Ishikawa (cell line): Measurements from ENCODE around the gene HOMER3.

Experiments used
- CEBPB ChIP-seq: IDR thresholded peaks from 2 replicates; pipeline ENCODE4 v1.6.1; 2012
- CREB1 ChIP-seq: IDR thresholded peaks from 2 replicates; pipeline ENCODE4 v1.6.1; 2012; ENCODE audit warnings: low read depth
- EGR1 ChIP-seq: IDR thresholded peaks from 2 replicates; pipeline ENCODE4 v1.6.1; 2012
- EP300 ChIP-seq: IDR thresholded peaks from 2 replicates; pipeline ENCODE4 v1.6.1; 2012; ENCODE audit warnings: borderline replicate concordance
- FOXM1 ChIP-seq: IDR thresholded peaks from 2 replicates; pipeline ENCODE4 v1.6.1; 2012; ENCODE audit warnings: low read depth, borderline replicate concordance
- NFIC ChIP-seq: IDR thresholded peaks from 2 replicates; pipeline ENCODE4 v1.6.1; 2012
- RAD21 ChIP-seq: IDR thresholded peaks from 2 replicates; pipeline ENCODE4 v1.6.1; 2012; ENCODE audit warnings: low read depth
- TAF1 ChIP-seq: IDR thresholded peaks from 2 replicates; pipeline ENCODE4 v1.6.1; 2012; ENCODE audit warnings: low read depth, mild to moderate bottlenecking
- TCF12 ChIP-seq: IDR thresholded peaks from 2 replicates; pipeline ENCODE4 v1.6.1; 2012; ENCODE audit warnings: low read depth
- TEAD4 ChIP-seq: IDR thresholded peaks from 2 replicates; pipeline ENCODE4 v1.6.1; 2012
- USF1 ChIP-seq: IDR thresholded peaks from 2 replicates; pipeline ENCODE4 v1.6.1; 2012
- YY1 ChIP-seq: IDR thresholded peaks from 2 replicates; pipeline ENCODE4 v1.6.1; 2012; ENCODE audit warnings: low read depth
- ZBTB7A ChIP-seq: IDR thresholded peaks from 2 replicates; pipeline ENCODE4 v1.6.1; 2012; ENCODE audit warnings: low read depth
- TF ChIP-seq, protein P1 (sequence below): IDR thresholded peaks from 2 replicates; pipeline ENCODE4 v1.6.1; 2012; ENCODE audit warnings: low read depth, mild to moderate bottlenecking
- TF ChIP-seq, protein P2 (sequence below): IDR thresholded peaks from 2 replicates; pipeline ENCODE4 v1.6.1; 2012

HOMER3 gene

GRCh38 chr19:18904334-18905057, 36.5 kb downstream of the HOMER3 start:
- TF ChIP-seq, protein P1, sequence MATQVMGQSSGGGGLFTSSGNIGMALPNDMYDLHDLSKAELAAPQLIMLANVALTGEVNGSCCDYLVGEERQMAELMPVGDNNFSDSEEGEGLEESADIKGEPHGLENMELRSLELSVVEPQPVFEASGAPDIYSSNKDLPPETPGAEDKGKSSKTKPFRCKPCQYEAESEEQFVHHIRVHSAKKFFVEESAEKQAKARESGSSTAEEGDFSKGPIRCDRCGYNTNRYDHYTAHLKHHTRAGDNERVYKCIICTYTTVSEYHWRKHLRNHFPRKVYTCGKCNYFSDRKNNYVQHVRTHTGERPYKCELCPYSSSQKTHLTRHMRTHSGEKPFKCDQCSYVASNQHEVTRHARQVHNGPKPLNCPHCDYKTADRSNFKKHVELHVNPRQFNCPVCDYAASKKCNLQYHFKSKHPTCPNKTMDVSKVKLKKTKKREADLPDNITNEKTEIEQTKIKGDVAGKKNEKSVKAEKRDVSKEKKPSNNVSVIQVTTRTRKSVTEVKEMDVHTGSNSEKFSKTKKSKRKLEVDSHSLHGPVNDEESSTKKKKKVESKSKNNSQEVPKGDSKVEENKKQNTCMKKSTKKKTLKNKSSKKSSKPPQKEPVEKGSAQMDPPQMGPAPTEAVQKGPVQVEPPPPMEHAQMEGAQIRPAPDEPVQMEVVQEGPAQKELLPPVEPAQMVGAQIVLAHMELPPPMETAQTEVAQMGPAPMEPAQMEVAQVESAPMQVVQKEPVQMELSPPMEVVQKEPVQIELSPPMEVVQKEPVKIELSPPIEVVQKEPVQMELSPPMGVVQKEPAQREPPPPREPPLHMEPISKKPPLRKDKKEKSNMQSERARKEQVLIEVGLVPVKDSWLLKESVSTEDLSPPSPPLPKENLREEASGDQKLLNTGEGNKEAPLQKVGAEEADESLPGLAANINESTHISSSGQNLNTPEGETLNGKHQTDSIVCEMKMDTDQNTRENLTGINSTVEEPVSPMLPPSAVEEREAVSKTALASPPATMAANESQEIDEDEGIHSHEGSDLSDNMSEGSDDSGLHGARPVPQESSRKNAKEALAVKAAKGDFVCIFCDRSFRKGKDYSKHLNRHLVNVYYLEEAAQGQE = no peak
- no peak for TF ChIP-seq CEBPB
- TF ChIP-seq TCF12 = no peak
- TF ChIP-seq FOXM1 = no peak
- no peak for TF ChIP-seq TEAD4
- no peak for TF ChIP-seq NFIC
- TF ChIP-seq EGR1 = no peak
- TF ChIP-seq RAD21 = no peak
- no peak for TF ChIP-seq TAF1
- no peak for TF ChIP-seq CREB1
- TF ChIP-seq, protein P2, sequence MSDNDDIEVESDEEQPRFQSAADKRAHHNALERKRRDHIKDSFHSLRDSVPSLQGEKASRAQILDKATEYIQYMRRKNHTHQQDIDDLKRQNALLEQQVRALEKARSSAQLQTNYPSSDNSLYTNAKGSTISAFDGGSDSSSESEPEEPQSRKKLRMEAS = no peak
- TF ChIP-seq ZBTB7A = no peak
- no peak for TF ChIP-seq YY1
- TF ChIP-seq USF1 = no peak
- TF ChIP-seq EP300 = no peak

GRCh38 chr19:18903156-18904037, 37.6 kb downstream of the HOMER3 start:
- no peak for TF ChIP-seq EGR1
- no peak for TF ChIP-seq TAF1
- TF ChIP-seq NFIC = no peak
- 0 out of 2 replicates have a peak, but pooled peaks have one; percentile 46 for TF ChIP-seq ZBTB7A
- TF ChIP-seq TCF12 = no peak

GRCh38 chr19:18901491-18901890, 39.5 kb downstream of the HOMER3 start:
- no peak for TF ChIP-seq FOXM1
- TF ChIP-seq ZBTB7A = no peak
- TF ChIP-seq USF1 = no peak
- TF ChIP-seq EGR1 = no peak
- no peak for TF ChIP-seq TCF12
- TF ChIP-seq CREB1 = no peak
- TF ChIP-seq, protein P1 = no peak

DNA sequence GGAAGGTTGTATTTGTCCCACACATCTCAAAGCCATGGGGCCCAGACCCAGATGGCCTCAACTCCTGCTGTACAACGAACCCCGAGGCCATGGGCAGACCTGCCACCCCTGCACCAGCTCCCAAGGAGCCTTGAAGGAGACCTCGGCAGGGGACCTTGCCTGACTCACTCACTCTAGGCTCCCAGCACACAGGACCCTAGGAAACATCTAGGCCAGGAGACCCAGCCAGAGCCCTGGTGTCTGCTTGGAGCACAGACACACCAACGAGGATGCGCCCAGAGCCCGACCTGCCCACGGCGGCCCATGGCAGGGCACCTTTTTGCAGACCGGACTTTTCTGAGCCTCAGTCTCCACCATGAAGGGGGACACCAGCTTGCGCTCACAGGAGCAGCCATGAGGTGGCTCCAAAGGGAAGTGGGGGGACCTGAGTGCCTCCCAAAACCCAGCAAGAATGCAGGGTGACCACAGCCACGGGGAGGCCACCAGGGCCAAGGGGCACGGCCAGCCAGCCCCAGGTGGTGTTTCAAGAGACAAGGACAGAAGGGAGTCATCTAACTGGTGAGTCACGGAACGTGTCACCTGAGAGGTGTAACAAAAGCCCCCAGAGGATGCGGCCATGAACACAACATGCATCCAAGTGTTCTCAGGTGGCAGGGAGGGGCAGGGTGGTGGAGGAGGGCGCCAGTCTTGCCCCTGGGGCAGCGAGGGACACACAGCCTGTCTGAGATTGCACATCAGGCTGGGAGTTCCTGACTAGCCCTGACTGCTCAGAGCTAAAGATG, 40.1 kb downstream of the HOMER3 start:
- no peak for TF ChIP-seq NFIC
- TF ChIP-seq ZBTB7A = no peak
- TF ChIP-seq FOXM1 = no peak
- no peak for TF ChIP-seq TEAD4
- no peak for TF ChIP-seq EGR1
- TF ChIP-seq USF1 = no peak
- no peak for TF ChIP-seq CEBPB
- TF ChIP-seq CREB1 = no peak
- TF ChIP-seq RAD21 = no peak
